ENCODE measurements around the gene HCLS1. TPM values are rescaled to one million over a fixed set of nuclear protein-coding genes. Genes with fewer than 3 reads are reported as not detected.
"Not testable (repeated sequence)": the region's sequence is repeated elsewhere in the genome, so short reads cannot be mapped to it uniquely, and the experiment has no call there.

HCLS1 gene
- polyA plus RNA-seq, 3 donors: 311 to 483 (median 475) TPM

GRCh38 chr3:121601212-121601812 lies 59.4 kb downstream of the HCLS1 start:
- no peak overlapping the region for H2AFZ ChIP-seq (ENCODE audit: insufficient read depth, low read depth, low read length, poor library complexity, severe bottlenecking)
- intact Hi-C loops (cut with micrococcal nuclease): no loop called here
- no peak for TF ChIP-seq CTCF (IDR thresholded peaks at IDR 0.05)
- H3K4me3 ChIP-seq (replicated peaks in 1 of 3; ENCODE audit: low read depth in 2 of 3, low read length in 3 of 3): no peak overlapping the region
- DNase-seq: no peak
- Mint-ChIP-seq H3K27ac (no peak overlapping the region), H3K9me3 (no peaks in the 10 kb centered on the region), H3K27me3 (ENCODE audit: low read depth in 3 of 3) (peaks cover 0 to 3% (median 0%) of the 10 kb centered on the region in 3 donors), H3K36me3 (no peaks in the 10 kb centered on the region), H3K4me3 (no peak overlapping the region), H3K4me1 (peaks cover 4% of the 10 kb centered on the region)
- no peaks in the 10 kb centered on the region for H4K20me1 ChIP-seq (ENCODE audit: insufficient read depth, low read length)
- no peaks in the 10 kb centered on the region for H3K79me2 ChIP-seq (ENCODE audit: insufficient read depth, low read length)
- H3K27me3 ChIP-seq (ENCODE audit: control insufficient read depth in 2 of 2, insufficient read depth in 2 of 2, low read length in 2 of 2): no peaks in the 10 kb centered on the region
- no peaks in the 10 kb centered on the region for H3K4me1 ChIP-seq (ENCODE audit: control insufficient read depth in 1 of 2, insufficient read depth in 2 of 2, low read length in 2 of 2)
- no peak overlapping the region for H3K27ac ChIP-seq (ENCODE audit: low read depth in 1 of 2, low read length in 2 of 2)
- no peak overlapping the region for H3K9ac ChIP-seq (ENCODE audit: insufficient read depth, low read length, poor library complexity, severe bottlenecking)
- no CpG with 5 or more reads among the region's 4 CpGs for WGBS (ENCODE audit: insufficient coverage)
- no peaks in the 10 kb centered on the region for H3K9me3 ChIP-seq (replicated peaks in 1 of 2; ENCODE audit: control insufficient read depth in 1 of 2, insufficient read depth in 1 of 2, low read length in 2 of 2)
- no peaks in the 10 kb centered on the region for H3K36me3 ChIP-seq (replicated peaks in 1 of 2; ENCODE audit: control insufficient read depth in 1 of 2, insufficient read depth in 2 of 2, low read length in 2 of 2)
- no peak overlapping the region for H3K4me2 ChIP-seq (replicated peaks; ENCODE audit: extremely low read depth, low read length, poor library complexity, severe bottlenecking)

GRCh38 chr3:121599900-121600299 lies 60.8 kb downstream of the HCLS1 start:
- H3K36me3 Mint-ChIP-seq; H2AFZ ChIP-seq (ENCODE audit: insufficient read depth, low read depth, low read length, poor library complexity, severe bottlenecking); DNase-seq; H3K9me3 Mint-ChIP-seq; H3K36me3 ChIP-seq (replicated peaks in 1 of 2; ENCODE audit: control insufficient read depth in 1 of 2, insufficient read depth in 2 of 2, low read length in 2 of 2); H3K79me2 ChIP-seq (ENCODE audit: insufficient read depth, low read length); H3K4me1 ChIP-seq (ENCODE audit: control insufficient read depth in 1 of 2, insufficient read depth in 2 of 2, low read length in 2 of 2); H4K20me1 ChIP-seq (ENCODE audit: insufficient read depth, low read length); H3K4me2 ChIP-seq (replicated peaks; ENCODE audit: extremely low read depth, low read length, poor library complexity, severe bottlenecking); H3K4me3 Mint-ChIP-seq; H3K27ac Mint-ChIP-seq; H3K9ac ChIP-seq (ENCODE audit: insufficient read depth, low read length, poor library complexity, severe bottlenecking); H3K27me3 ChIP-seq (ENCODE audit: control insufficient read depth in 2 of 2, insufficient read depth in 2 of 2, low read length in 2 of 2); intact Hi-C loops (cut with micrococcal nuclease); H3K27ac ChIP-seq (ENCODE audit: low read depth in 1 of 2, low read length in 2 of 2); H3K4me3 ChIP-seq (replicated peaks in 1 of 3; ENCODE audit: low read depth in 2 of 3, low read length in 3 of 3); H3K27me3 Mint-ChIP-seq (ENCODE audit: low read depth in 3 of 3); H3K4me1 Mint-ChIP-seq; H3K9me3 ChIP-seq (replicated peaks in 1 of 2; ENCODE audit: control insufficient read depth in 1 of 2, insufficient read depth in 1 of 2, low read length in 2 of 2): not testable (repeated sequence)
- WGBS (ENCODE audit: insufficient coverage): no CpG with 5 or more reads among the region's 2 CpGs

Data from CD14-positive monocyte (primary cell).